Stimulated activated CD4-positive, alpha-beta T cell treated with anti-CD3 and anti-CD28 coated beads, Interleukin-2, amount 100 ng/mL, for 48 hours (primary cell): Measurements from ENCODE around the gene ZBTB20.
A peak's percentile ranks its signal among the peaks of the same experiment; 100 is the strongest.

Source experiments
- DNase-seq, 2 donors: peaks; one replicate each; pipeline ENCODE4 v3.0.0-alpha.2; 2020

ZBTB20 gene

GRCh38 chr3:114308830-114309229 is 838.3 kb downstream of the ZBTB20 start:
- DNase-seq = peak in 1 of 2 donors; percentile 37

GRCh38 chr3:114308377-114308776 is 838.7 kb downstream of the ZBTB20 start:
- no peak for DNase-seq

- no peak for DNase-seq
These were observed 839.3 kb downstream of the ZBTB20 start for GRCh38 chr3:114307832-114308231.

GRCh38 chr3:114307222-114307830 is 839.8 kb downstream of the ZBTB20 start:
- DNase-seq = no peak

- DNase-seq = no peak
These were observed 847.0 kb downstream of the ZBTB20 start for GRCh38 chr3:114299941-114300624.

GRCh38 chr3:114299421-114299820 is 847.7 kb downstream of the ZBTB20 start:
- no peak for DNase-seq

- DNase-seq = no peak
These were observed 851.1 kb downstream of the ZBTB20 start for GRCh38 chr3:114295946-114296345.

GRCh38 chr3:114294940-114295480 is 852.1 kb downstream of the ZBTB20 start:
- DNase-seq = no peak

GRCh38 chr3:114293838-114294535 is 853.1 kb downstream of the ZBTB20 start, which contains the start of gene TIGIT:
TIGIT (plus strand) TSS chr3:114294028; CDS start chr3:114294062, 34 bp downstream.
- no peak for DNase-seq

- peak; percentile 95 to 96 for DNase-seq
These were observed 855.9 kb downstream of the ZBTB20 start for GRCh38 chr3:114290911-114291901.

- DNase-seq = no peak
These were observed 860.8 kb downstream of the ZBTB20 start for GRCh38 chr3:114286266-114286665.

GRCh38 chr3:114285648-114286230 is 861.3 kb downstream of the ZBTB20 start:
- DNase-seq = no peak

- no peak for DNase-seq
These were observed 862.4 kb downstream of the ZBTB20 start for GRCh38 chr3:114284644-114285043.
